Keratinocyte (primary cell): ENCODE results near the gene NLRP1.

Experiments
- EZH2 ChIP-seq: IDR thresholded peaks from one replicate; pipeline ENCODE4 v1.6.1; 2012; ENCODE audit warnings: inconsistent platforms, mild to moderate bottlenecking, low read length, moderate library complexity
- TF ChIP-seq, protein P1 (sequence below), 3 experiments: IDR thresholded peaks in 1 of 3; conservative IDR thresholded peaks in 1 of 3; optimal IDR thresholded peaks in 1 of 3; 2 replicates in 2 of 3; 3 replicates in 1 of 3; pipeline versions ENCODE3 to v1.5.1; 2011; ENCODE audit warnings: low read length in 3 of 3, mild to moderate bottlenecking in 3 of 3, moderate library complexity in 2 of 3, control low read depth in 1 of 3, inconsistent platforms in 1 of 3; ENCODE audit not compliant: insufficient read depth in 2 of 3; ENCODE audit errors: extremely low read depth in 1 of 3

DNA sequence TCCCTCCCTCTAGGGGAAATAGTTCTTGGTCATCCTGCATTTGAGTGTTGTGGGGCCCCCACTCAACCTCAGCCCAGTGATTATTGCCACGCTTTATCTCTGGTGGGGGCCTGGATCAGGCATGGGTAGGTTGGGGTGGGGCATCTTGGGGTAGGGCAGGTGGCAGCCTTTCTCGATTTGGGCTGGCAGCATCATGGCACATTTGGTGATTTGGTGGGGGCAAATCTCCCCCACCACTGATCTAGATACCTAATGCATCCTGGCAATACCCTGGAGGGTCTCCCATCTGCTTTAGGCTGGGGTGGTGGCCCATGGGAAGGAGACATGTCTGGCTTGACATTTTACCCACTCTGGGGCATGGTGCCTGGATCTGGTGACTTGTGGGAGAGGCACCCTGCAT lies 40.2 kb downstream of the NLRP1 start:
- TF ChIP-seq, protein P1, sequence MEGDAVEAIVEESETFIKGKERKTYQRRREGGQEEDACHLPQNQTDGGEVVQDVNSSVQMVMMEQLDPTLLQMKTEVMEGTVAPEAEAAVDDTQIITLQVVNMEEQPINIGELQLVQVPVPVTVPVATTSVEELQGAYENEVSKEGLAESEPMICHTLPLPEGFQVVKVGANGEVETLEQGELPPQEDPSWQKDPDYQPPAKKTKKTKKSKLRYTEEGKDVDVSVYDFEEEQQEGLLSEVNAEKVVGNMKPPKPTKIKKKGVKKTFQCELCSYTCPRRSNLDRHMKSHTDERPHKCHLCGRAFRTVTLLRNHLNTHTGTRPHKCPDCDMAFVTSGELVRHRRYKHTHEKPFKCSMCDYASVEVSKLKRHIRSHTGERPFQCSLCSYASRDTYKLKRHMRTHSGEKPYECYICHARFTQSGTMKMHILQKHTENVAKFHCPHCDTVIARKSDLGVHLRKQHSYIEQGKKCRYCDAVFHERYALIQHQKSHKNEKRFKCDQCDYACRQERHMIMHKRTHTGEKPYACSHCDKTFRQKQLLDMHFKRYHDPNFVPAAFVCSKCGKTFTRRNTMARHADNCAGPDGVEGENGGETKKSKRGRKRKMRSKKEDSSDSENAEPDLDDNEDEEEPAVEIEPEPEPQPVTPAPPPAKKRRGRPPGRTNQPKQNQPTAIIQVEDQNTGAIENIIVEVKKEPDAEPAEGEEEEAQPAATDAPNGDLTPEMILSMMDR (optimal IDR thresholded peaks at IDR 0.05 in 1 of 3, IDR thresholded peaks at IDR 0.05 in 1 of 3, conservative IDR thresholded peaks at IDR 0.05 in 1 of 3; ENCODE audit: extremely low read depth in 1 of 3, insufficient read depth in 2 of 3, low read length in 3 of 3) = no peak
- TF ChIP-seq EZH2 = no peak
